IPS-20b (cell line): Measurements from ENCODE around the gene PRAMEF12.
"Not testable (repeated sequence)": the region's sequence is repeated elsewhere in the genome, so short reads cannot be mapped to it uniquely, and the experiment has no call there.

ENCODE experiments used
- H3K27ac ChIP-seq: one replicate; pipeline ENCODE4 v1.5.1; 2013; ENCODE audit warnings: low read length
- H3K27me3 ChIP-seq: 2 replicates; pipeline ENCODE4 v1.6.1; 2013; ENCODE audit warnings: mild to moderate bottlenecking, low read length, inconsistent platforms; ENCODE audit not compliant: insufficient read depth
- H3K36me3 ChIP-seq: 2 replicates; pipeline ENCODE4 v1.6.1; 2013; ENCODE audit warnings: low read depth, mild to moderate bottlenecking, inconsistent platforms, low read length, moderate library complexity; ENCODE audit not compliant: insufficient read depth
- H3K4me1 ChIP-seq: 2 replicates; pipeline ENCODE4 v1.6.1; 2013; ENCODE audit warnings: mild to moderate bottlenecking, control low read depth, inconsistent platforms, low read length, moderate library complexity; ENCODE audit not compliant: insufficient read depth
- H3K4me3 ChIP-seq: 2 replicates; pipeline ENCODE4 v1.5.1; 2013; ENCODE audit warnings: mild to moderate bottlenecking, low read length, inconsistent platforms
- H3K9ac ChIP-seq: 2 replicates; pipeline ENCODE4 v1.6.1; 2013; ENCODE audit warnings: low read depth, mild to moderate bottlenecking, inconsistent platforms, low read length, moderate library complexity
- H3K9me3 ChIP-seq: 2 replicates; pipeline ENCODE4 v1.6.1; 2013; ENCODE audit warnings: mild to moderate bottlenecking, low read depth, low read length, inconsistent platforms; ENCODE audit not compliant: insufficient read depth

The PRAMEF12 gene

GRCh38 chr1:12772520-12772919 is 1.0 kb upstream of the PRAMEF12 start:
- Histone ChIP-seq H3K4me3 (no peak overlapping the region), H3K9me3 (no peaks in the 10 kb centered on the region), H3K27me3 (no peaks in the 10 kb centered on the region), H3K9ac (no peak overlapping the region), H3K4me1 (no peaks in the 10 kb centered on the region), H3K36me3 (no peaks in the 10 kb centered on the region), H3K27ac (no peak overlapping the region)

DNA sequence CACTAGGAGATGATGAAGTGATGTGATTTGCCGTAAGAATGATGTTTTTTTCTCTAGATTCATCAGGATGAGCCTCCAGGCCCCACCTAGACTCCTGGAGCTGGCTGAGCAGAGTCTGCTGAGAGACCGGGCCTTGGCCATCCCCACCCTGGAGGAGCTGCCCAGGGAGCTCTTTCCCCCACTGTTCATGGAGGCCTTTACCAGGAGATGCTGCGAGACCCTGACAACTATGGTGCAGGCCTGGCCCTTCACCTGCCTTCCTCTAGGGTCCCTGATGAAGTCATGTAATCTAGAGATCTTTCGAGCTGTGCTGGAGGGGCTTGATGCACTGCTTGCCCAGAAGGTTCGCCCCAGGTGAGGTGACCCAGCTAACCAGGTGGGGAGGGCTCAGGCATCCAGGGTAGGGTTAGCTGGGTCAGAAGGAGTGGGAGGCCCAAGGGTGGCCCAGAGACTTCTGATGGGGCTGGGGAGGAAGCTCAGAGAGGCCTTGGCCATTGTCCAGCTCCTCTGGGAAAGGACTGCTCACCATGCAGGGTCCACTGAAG is 1.3 kb downstream of the PRAMEF12 start:
- Histone ChIP-seq H3K4me1 (no peaks in the 10 kb centered on the region), H3K27me3 (no peaks in the 10 kb centered on the region), H3K36me3 (no peaks in the 10 kb centered on the region), H3K27ac (no peak overlapping the region), H3K4me3 (no peak overlapping the region), H3K9ac (no peak overlapping the region), H3K9me3 (no peaks in the 10 kb centered on the region)

- Histone ChIP-seq H3K36me3 (no peaks in the 10 kb centered on the region), H3K4me3 (no peak overlapping the region), H3K4me1 (no peaks in the 10 kb centered on the region), H3K9me3 (no peaks in the 10 kb centered on the region), H3K9ac (no peak overlapping the region), H3K27ac (no peak overlapping the region), H3K27me3 (no peaks in the 10 kb centered on the region)
Observed at GRCh38 chr1:12775443-12775842, 1.9 kb downstream of the PRAMEF12 start.

- no peak overlapping the region for H3K27ac ChIP-seq
- no peak overlapping the region for H3K4me3 ChIP-seq
- no peaks in the 10 kb centered on the region for H3K36me3 ChIP-seq
- no peaks in the 10 kb centered on the region for H3K9me3 ChIP-seq
- no peaks in the 10 kb centered on the region for H3K4me1 ChIP-seq
- no peaks in the 10 kb centered on the region for H3K27me3 ChIP-seq
- no peak overlapping the region for H3K9ac ChIP-seq
Observed at GRCh38 chr1:12776801-12777557, 3.4 kb downstream of the PRAMEF12 start.

- H3K9ac ChIP-seq, result no peak overlapping the region
- H3K9me3 ChIP-seq, result no peaks in the 10 kb centered on the region
- no peaks in the 10 kb centered on the region for H3K36me3 ChIP-seq
- H3K27ac ChIP-seq, result no peak overlapping the region
- H3K4me1 ChIP-seq, result no peaks in the 10 kb centered on the region
- H3K4me3 ChIP-seq, result no peak overlapping the region
- no peaks in the 10 kb centered on the region for H3K27me3 ChIP-seq
Observed at GRCh38 chr1:12778061-12778460, 4.5 kb downstream of the PRAMEF12 start.

DNA sequence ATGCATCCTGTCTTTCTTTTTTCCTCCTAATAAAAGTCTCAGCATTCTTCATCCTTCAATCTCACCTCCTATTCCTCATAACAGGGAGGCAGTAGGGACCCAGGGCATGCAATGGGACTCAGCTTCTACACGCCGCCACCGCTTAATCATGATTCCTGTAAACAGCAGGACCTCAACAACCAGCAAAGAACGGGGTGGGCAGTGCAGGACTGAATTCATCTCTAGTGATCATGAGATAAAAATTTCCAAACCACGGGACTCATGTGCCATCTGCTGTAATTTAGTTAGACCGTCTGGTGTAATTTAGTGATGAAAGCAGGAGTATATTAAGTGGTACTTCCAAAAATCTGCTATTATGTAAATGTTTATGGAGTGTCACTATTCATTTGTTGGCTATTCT is 5.4 kb downstream of the PRAMEF12 start:
- Histone ChIP-seq H3K36me3 (no peaks in the 10 kb centered on the region), H3K9ac (no peak overlapping the region), H3K9me3 (no peaks in the 10 kb centered on the region), H3K4me1 (no peaks in the 10 kb centered on the region), H3K27ac (no peak overlapping the region), H3K4me3 (no peak overlapping the region), H3K27me3 (no peaks in the 10 kb centered on the region)

DNA sequence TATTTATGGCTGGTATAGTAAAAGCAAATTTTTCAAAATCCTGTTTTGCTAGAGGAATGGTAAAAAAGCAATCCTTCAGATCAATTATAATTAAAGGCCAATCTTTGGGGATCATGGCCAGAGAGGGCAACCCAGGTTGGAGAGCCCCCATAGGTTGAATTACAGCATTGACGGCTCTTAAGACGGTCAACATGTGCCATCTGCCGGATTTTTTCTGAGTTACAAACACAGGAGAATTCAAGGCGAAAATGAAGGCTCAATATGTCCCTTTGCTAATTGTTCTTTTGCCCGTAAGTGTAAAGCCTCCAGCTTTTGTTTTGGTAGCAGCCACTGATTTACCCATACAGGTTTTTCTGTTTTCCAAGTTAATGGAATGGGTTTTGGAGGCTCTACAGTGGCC is 8.0 kb downstream of the PRAMEF12 start:
- H3K9ac ChIP-seq, H3K27ac ChIP-seq, H3K4me1 ChIP-seq, H3K9me3 ChIP-seq, H3K36me3 ChIP-seq, H3K4me3 ChIP-seq, H3K27me3 ChIP-seq: not testable (repeated sequence)

GRCh38 chr1:12783783-12784182 is 10.2 kb downstream of the PRAMEF12 start:
- not testable (repeated sequence) for H3K4me3 ChIP-seq, H3K27me3 ChIP-seq, H3K9ac ChIP-seq, H3K36me3 ChIP-seq, H3K4me1 ChIP-seq, H3K27ac ChIP-seq
- peaks cover 13% of the 10 kb centered on the region for H3K9me3 ChIP-seq

GRCh38 chr1:12784729-12785128 is 11.2 kb downstream of the PRAMEF12 start:
- H3K36me3 ChIP-seq, H3K27me3 ChIP-seq, H3K9ac ChIP-seq, H3K27ac ChIP-seq, H3K4me1 ChIP-seq, H3K4me3 ChIP-seq: not testable (repeated sequence)
- peaks cover 13% of the 10 kb centered on the region for H3K9me3 ChIP-seq

- H3K9me3 ChIP-seq, H3K9ac ChIP-seq, H3K4me1 ChIP-seq, H3K4me3 ChIP-seq, H3K27ac ChIP-seq, H3K36me3 ChIP-seq, H3K27me3 ChIP-seq: not testable (repeated sequence)
Observed at GRCh38 chr1:12791097-12791496, 17.6 kb downstream of the PRAMEF12 start, which contains the start of gene PRAMEF1. TSS of gene PRAMEF1 (plus strand) at chr1:12791397. CDS start at chr1:12793228, 1,831 bp downstream.

GRCh38 chr1:12798911-12799310 is 25.4 kb downstream of the PRAMEF12 start:
- Histone ChIP-seq H3K4me1 (no peaks in the 10 kb centered on the region), H3K27ac (no peak overlapping the region), H3K36me3 (no peaks in the 10 kb centered on the region), H3K27me3 (no peaks in the 10 kb centered on the region), H3K9me3 (peaks cover 49% of the 10 kb centered on the region), H3K9ac (no peak overlapping the region), H3K4me3 (no peak overlapping the region)

DNA sequence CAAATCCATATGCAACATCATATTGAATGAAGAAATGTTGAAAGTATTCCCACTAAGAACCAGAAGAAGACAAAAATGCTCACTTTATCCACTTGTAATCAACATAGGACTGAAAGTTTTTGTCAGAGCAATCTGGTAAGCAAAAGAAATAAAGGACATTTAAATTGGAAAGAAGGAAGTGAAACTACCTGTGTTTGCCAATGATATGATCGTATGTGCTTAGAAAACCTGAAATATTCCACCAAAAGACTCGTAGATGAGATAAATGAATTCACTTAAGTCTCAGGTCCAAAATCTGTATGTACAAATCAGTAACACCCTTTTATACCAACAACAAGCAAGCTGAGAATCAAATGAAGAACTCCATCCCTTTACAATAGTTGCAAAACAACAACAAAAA is 26.2 kb downstream of the PRAMEF12 start:
- Histone ChIP-seq H3K27me3 (no peaks in the 10 kb centered on the region), H3K4me3 (no peak overlapping the region), H3K9me3 (peaks cover 49% of the 10 kb centered on the region), H3K9ac (no peak overlapping the region), H3K27ac (no peak overlapping the region), H3K36me3 (no peaks in the 10 kb centered on the region), H3K4me1 (no peaks in the 10 kb centered on the region)
